ENCODE data around the gene PRLR. TPM values are rescaled to one million over a fixed set of nuclear protein-coding genes. Genes with fewer than 3 reads are reported as not detected.

PRLR gene
- total and polyA plus RNA-seq, 9 of the 15 experiments (the other 6 are each of a cell fraction or from before 2014, with no cell fraction given) = 0.02 TPM; not detected in 8

- Histone ChIP-seq H3K9ac (ENCODE audit: insufficient read depth in 1 of 2, low read depth in 2 of 2, low read length in 2 of 2) (no peak overlapping the region), H3K27ac (ENCODE audit: extremely low read depth, low read depth, low read length) (no peak overlapping the region), H3K36me3 (ENCODE audit: control insufficient read depth, insufficient read depth, low read length) (no peaks in the 10 kb centered on the region), H3K9me1 (ENCODE audit: control insufficient read depth, insufficient read depth, low read length) (no peaks in the 10 kb centered on the region), H3K4me3 (no peak overlapping the region), H3K27me3 (ENCODE audit: control insufficient read depth in 2 of 2, insufficient read depth in 2 of 2, low read length in 2 of 2) (no peaks in the 10 kb centered on the region), H3K4me2 (ENCODE audit: insufficient read depth, low read length) (no peak overlapping the region), H3K79me2 (ENCODE audit: control insufficient read depth, insufficient read depth, low read length) (no peaks in the 10 kb centered on the region), H3K9me3 (replicated peaks; ENCODE audit: control insufficient read depth, insufficient read depth, low read depth, low read length) (no peaks in the 10 kb centered on the region), H3K4me1 (replicated peaks in 1 of 2; ENCODE audit: control insufficient read depth in 2 of 2, insufficient read depth in 2 of 2, low read length in 2 of 2) (no peaks in the 10 kb centered on the region), H4K20me1 (replicated peaks; ENCODE audit: control insufficient read depth, insufficient read depth, low read length) (no peaks in the 10 kb centered on the region), H2AFZ (ENCODE audit: low read depth, low read length) (no peak overlapping the region)
- CTCF ChIA-PET (ENCODE audit: low intra/inter-chr PET ratio) = no interaction called here
- no peak for FAIRE-seq
- no peak for DNase-seq (ENCODE audit: extremely low read depth in 1 of 4, low spot score in 3 of 4)
- BruUV-seq (replicated peaks) = no TSS peak
- ATAC-seq = no peak
- WGBS (ENCODE audit: insufficient coverage, low coverage, missing lambda C conversion rate) = 3% methylated on average over 7 of the region's 7 CpGs
- intact Hi-C loops (cut with micrococcal nuclease) (no loop called here), in situ Hi-C loops (cut with MboI) (no loop called here)
- POLR2A ChIA-PET = no interaction called here
- TF ChIP-seq ZNF431 (CRISPR knock-in tag; IDR thresholded peaks at IDR 0.05) (no peak), COPS2 (conservative IDR thresholded peaks at IDR 0.05) (no peak), RNF2 (IDR thresholded peaks at IDR 0.05) (no peak), ZNF253 (CRISPR knock-in tag; conservative IDR thresholded peaks at IDR 0.05) (no peak), TBP (optimal IDR thresholded peaks at IDR 0.05; ENCODE audit: low read depth, low read length) (no peak), ESRRA (IDR thresholded peaks at IDR 0.05; ENCODE audit: borderline replicate concordance, low read depth) (no peak), KLF16 (IDR thresholded peaks at IDR 0.05) (no peak), TAF9B (IDR thresholded peaks at IDR 0.05; ENCODE audit: partially characterized antibody) (no peak), FOS (IDR thresholded peaks at IDR 0.05; ENCODE audit: extremely low read depth, insufficient read length) (no peak), FOXP4 (CRISPR knock-in tag; IDR thresholded peaks at IDR 0.05; ENCODE audit: borderline replicate concordance) (no peak), ZNF318 (IDR thresholded peaks at IDR 0.05; ENCODE audit: borderline replicate concordance in 1 of 2, low read depth in 1 of 2) (no peak)
Observed at GRCh38 chr5:35129921-35130485, 100.3 kb downstream of the PRLR start.

Data from K562 (cell line).